ACC112 (cell line): Measurements from ENCODE around the gene DDX20.
A peak's percentile ranks its signal among the peaks of the same experiment; 100 is the strongest.

ENCODE experiments used
- H2AFZ ChIP-seq: fragments of 200-600 bp; sonication (generic); one replicate; pipeline ENCODE4 v1.6.0; 2017; ENCODE audit warnings: antibody characterized with exemption, low read length; ENCODE audit not compliant: unreplicated experiment
- H3K27ac ChIP-seq: fragments of 200-600 bp; sonication (generic); 2 replicates; pipeline ENCODE4 v1.5.1; 2014; ENCODE audit warnings: low read depth, mild to moderate bottlenecking, antibody characterized with exemption, low read length, moderate library complexity
- H3K27me3 ChIP-seq: fragments of 200-600 bp; sonication (generic); 2 replicates; pipeline ENCODE4 v1.6.1; 2014; ENCODE audit warnings: mild to moderate bottlenecking, antibody characterized with exemption, low read length, moderate library complexity, mixed read lengths; ENCODE audit not compliant: insufficient read depth
- H3K36me3 ChIP-seq: fragments of 200-600 bp; sonication (generic); 2 replicates; pipeline ENCODE4 v1.6.1; 2016; ENCODE audit warnings: mild to moderate bottlenecking, antibody characterized with exemption, low read length, moderate library complexity, mixed read lengths; ENCODE audit not compliant: insufficient read depth
- H3K4me1 ChIP-seq: fragments of 200-600 bp; sonication (generic); one replicate; pipeline ENCODE4 v1.6.1; 2016; ENCODE audit warnings: low read length, mixed read lengths; ENCODE audit not compliant: insufficient read depth, unreplicated experiment, control insufficient read depth
- H3K4me3 ChIP-seq: fragments of 200-600 bp; sonication (generic); 2 replicates; pipeline ENCODE4 v1.5.1; 2014; ENCODE audit warnings: mild to moderate bottlenecking, low read depth, low read length
- H3K79me2 ChIP-seq: fragments of 200-600 bp; sonication (generic); one replicate; pipeline ENCODE4 v1.6.0; 2016; ENCODE audit warnings: low read length; ENCODE audit not compliant: control insufficient read depth, unreplicated experiment, insufficient read depth

The DDX20 gene, protein sequence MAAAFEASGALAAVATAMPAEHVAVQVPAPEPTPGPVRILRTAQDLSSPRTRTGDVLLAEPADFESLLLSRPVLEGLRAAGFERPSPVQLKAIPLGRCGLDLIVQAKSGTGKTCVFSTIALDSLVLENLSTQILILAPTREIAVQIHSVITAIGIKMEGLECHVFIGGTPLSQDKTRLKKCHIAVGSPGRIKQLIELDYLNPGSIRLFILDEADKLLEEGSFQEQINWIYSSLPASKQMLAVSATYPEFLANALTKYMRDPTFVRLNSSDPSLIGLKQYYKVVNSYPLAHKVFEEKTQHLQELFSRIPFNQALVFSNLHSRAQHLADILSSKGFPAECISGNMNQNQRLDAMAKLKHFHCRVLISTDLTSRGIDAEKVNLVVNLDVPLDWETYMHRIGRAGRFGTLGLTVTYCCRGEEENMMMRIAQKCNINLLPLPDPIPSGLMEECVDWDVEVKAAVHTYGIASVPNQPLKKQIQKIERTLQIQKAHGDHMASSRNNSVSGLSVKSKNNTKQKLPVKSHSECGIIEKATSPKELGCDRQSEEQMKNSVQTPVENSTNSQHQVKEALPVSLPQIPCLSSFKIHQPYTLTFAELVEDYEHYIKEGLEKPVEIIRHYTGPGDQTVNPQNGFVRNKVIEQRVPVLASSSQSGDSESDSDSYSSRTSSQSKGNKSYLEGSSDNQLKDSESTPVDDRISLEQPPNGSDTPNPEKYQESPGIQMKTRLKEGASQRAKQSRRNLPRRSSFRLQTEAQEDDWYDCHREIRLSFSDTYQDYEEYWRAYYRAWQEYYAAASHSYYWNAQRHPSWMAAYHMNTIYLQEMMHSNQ

DNA sequence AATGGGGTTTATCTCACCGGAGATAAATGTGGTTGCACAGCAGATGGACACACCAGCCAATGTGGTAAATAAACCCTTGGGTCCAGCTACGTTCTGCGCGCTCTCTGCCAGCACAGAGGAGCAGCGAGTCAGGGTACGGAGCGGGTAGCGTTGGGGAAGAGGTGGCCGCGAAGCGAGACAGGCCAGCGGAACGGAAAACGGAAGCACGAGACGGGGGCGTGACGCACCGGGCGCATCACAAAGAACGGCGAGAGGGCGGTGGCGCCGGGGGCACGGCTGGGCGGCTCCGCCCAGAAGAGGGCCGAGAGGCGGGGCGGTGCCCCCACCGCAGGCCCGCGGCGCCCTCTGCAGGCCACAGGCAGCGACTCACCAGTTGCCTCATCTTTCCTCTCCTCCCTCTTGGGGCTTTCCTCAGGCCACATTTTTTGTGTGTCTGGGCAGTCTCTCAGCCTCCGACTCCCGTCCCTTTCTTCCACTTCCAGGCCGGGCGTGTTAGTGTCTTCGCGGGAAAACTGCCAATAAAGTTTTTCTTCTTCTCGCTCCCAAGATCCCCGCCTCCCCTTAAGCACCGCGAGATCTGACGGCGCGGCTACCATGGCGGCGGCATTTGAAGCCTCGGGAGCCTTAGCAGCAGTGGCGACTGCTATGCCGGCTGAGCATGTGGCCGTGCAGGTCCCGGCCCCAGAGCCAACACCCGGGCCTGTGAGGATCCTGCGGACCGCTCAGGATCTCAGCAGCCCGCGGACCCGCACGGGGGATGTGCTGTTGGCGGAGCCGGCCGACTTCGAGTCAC, at the start of gene DDX20:
TSS of gene DDX20 (plus strand) at position 571 of the 793 bp plus-strand sequence. CDS start at position 595, 24 bp downstream.
- peaks cover 20% of the 10 kb centered on the region for H3K4me1 ChIP-seq

DNA sequence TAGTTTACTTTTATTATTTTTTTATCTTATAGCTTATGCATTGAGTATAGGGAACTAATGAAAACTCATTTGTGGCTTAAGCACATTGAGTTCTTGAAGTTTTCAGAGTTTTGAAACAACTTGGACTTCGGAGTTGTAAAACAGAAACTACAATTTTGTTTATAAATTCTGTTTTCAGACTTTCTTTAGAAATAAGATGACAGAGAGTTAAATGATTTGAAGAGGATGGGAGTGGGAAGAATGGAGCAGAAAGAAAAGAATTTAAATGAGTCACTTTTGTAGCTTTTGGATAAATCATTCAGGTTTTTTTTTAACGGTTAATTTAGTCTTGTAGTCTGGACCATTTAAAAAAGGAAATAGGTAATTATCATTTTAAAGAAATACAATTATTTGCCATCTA, 48.8 kb upstream of the DDX20 start:
- H3K27me3 ChIP-seq: no peaks in the 10 kb centered on the region
- H3K4me1 ChIP-seq: peaks cover 38% of the 10 kb centered on the region
- no peaks in the 10 kb centered on the region for H3K79me2 ChIP-seq
- H3K36me3 ChIP-seq: peaks cover 13% of the 10 kb centered on the region; the same call in 1 of the 2 replicates
- H3K27ac ChIP-seq: peak overlapping the region; percentile 45
- no peak overlapping the region for H3K4me3 ChIP-seq
- H2AFZ ChIP-seq: no peak overlapping the region

More for the DNA sequence above, at the start of gene DDX20:
- Histone ChIP-seq H3K36me3 (no peaks in the 10 kb centered on the region; the same call in 1 of the 2 replicates), H3K79me2 (peaks cover 27% of the 10 kb centered on the region), H3K4me3 (peak within 1 kb of the TSS; percentile 92), H3K27ac (peak within 1 kb of the TSS; percentile 84), H3K27me3 (no peaks in the 10 kb centered on the region), H2AFZ (peak within 1 kb of the TSS; percentile 96)

DNA sequence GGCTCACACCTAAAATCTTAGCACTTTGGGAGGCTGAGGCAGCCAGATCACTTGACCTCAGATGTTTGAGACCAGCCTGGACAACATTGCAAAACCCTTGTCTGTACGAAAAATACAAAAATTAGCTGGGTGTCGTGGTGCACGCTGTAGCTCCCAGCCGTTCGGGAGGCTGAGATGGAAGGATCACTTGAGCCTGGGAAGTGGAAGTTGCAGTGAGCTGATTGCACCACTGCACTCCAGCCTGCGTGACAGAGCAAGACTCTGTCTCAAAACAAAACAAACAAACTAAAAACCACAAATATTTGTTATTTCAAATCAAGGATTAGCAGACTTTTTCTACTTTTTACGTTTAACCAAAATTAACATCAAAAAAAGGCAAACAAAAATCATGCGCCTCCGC, 47.8 kb upstream of the DDX20 start:
- peaks cover 13% of the 10 kb centered on the region; the same call in 1 of the 2 replicates for H3K36me3 ChIP-seq
- H2AFZ ChIP-seq: no peak overlapping the region
- H3K4me3 ChIP-seq: no peak overlapping the region
- H3K79me2 ChIP-seq: no peaks in the 10 kb centered on the region
- no peaks in the 10 kb centered on the region for H3K27me3 ChIP-seq
- peaks cover 38% of the 10 kb centered on the region for H3K4me1 ChIP-seq
- H3K27ac ChIP-seq: peak overlapping the region; percentile 61

DNA sequence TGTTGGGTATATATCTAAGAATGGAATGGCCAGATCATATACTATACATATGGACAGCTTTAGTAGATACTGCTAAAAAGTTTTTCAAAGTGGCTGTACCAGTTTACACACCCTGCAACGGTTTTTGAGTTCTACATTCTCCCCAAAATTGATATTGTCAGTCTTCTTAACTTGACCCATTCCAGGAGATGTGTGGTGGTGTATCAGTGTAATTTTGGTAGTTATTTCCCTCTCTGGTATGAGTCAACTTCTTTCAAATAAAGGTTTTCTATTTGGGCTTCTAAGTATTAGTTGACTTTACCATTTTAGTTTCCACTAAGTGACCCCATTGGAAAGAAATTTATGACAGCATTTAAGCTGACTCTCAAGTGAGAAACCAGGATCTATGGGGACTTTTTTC, 45.7 kb upstream of the DDX20 start:
- peaks cover 38% of the 10 kb centered on the region for H3K4me1 ChIP-seq
- H3K36me3 ChIP-seq: peaks cover 11% of the 10 kb centered on the region; the same call in 1 of the 2 replicates

DNA sequence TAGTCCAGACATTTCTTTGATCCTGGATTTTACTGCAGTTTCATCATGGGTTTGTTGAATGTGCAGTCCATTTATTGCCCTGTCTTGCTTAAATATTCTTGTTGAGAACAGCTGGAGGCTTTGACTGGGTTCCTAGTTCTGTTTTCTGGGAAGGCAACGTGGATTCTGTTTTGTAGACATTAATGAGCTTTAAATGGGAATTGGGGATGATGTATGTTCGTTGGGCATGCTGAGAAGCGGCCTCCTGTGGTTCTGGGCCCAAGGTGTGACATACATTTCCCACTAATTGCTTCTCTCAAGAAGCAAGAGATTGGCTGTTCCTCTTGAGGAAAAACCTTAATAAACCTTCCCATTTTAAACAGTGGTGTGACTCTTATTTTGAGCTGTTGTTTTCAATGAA, 39.4 kb upstream of the DDX20 start:
- Histone ChIP-seq H3K79me2 (no peaks in the 10 kb centered on the region), H3K4me1 (peaks cover 15% of the 10 kb centered on the region), H3K27ac (no peak overlapping the region), H3K27me3 (no peaks in the 10 kb centered on the region), H3K4me3 (no peak overlapping the region), H3K36me3 (no peaks in the 10 kb centered on the region), H2AFZ (no peak overlapping the region)

More for the DNA sequence above, 45.7 kb upstream of the DDX20 start:
- no peaks in the 10 kb centered on the region for H3K79me2 ChIP-seq
- H2AFZ ChIP-seq: no peak overlapping the region
- H3K4me3 ChIP-seq: no peak overlapping the region
- no peaks in the 10 kb centered on the region for H3K27me3 ChIP-seq
- H3K27ac ChIP-seq: no peak overlapping the region

DNA sequence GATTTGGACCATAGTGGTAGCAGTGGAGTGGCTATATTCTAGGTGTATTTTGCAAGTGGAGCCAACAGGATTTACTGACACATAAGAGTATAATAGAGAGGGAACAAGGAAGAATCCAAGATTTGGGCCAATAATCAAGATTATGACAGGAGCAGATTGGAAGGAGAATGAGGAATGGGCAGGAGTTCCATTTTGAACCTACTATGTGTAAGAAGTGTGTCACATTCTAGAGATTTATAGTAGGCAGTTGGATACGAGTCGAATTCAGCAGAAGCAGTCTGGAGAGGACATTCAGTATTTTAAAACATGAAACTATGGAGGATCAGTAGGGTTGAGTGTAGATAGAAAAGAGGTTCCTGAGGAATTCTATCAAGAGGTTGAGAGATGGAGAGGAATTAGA, 38.3 kb upstream of the DDX20 start:
- H3K79me2 ChIP-seq: no peaks in the 10 kb centered on the region

DNA sequence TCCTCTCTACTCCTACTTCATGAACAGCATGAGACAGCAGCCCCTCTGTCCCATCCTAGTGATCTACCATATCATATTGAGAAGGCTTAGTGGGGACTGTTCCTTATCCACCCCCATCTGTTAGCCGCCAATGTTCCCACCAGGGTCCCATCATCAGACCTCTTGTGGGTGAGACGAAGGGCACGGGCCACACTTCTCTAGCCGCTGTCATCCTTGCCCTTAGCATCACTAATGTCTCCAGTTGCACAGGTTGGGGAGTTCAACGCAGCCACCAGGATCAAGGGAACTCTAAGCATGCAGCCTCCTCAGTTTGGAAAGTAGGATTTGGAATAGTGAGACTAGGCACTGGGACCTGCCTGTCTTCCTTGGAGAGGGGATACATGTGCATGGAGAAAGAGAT, 36.6 kb upstream of the DDX20 start:
- Histone ChIP-seq H3K27ac (no peak overlapping the region), H3K4me3 (no peak overlapping the region), H3K27me3 (no peaks in the 10 kb centered on the region), H3K79me2 (no peaks in the 10 kb centered on the region), H3K36me3 (no peaks in the 10 kb centered on the region), H3K4me1 (peaks cover 28% of the 10 kb centered on the region), H2AFZ (no peak overlapping the region)

More for the DNA sequence above, 38.3 kb upstream of the DDX20 start:
- Histone ChIP-seq H3K27me3 (no peaks in the 10 kb centered on the region), H2AFZ (no peak overlapping the region), H3K36me3 (no peaks in the 10 kb centered on the region), H3K27ac (no peak overlapping the region), H3K4me3 (no peak overlapping the region), H3K4me1 (peaks cover 26% of the 10 kb centered on the region)

DNA sequence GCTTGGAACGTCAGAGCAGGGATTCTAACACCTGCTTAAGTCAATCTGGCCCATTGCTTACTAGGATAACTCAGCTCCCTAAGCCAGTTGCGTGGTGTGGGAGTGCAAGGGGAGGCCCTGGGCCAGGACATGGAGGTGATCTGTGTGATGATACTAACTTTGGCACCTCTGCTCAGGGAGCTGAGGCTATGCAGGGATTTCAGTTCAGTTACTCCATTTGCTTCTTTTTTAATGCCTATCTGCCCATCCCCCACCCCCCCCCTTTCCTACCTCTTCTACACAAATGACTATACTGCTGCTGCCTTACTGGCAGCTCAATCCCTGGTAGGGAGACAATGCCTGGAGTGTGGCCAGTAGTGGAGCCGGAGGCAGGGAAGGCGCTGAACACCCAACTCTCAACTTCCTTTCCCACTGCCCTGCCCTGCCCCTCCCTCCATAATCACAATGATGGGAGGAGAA, 36.0 kb upstream of the DDX20 start:
- Histone ChIP-seq H3K27me3 (no peaks in the 10 kb centered on the region), H2AFZ (no peak overlapping the region), H3K79me2 (no peaks in the 10 kb centered on the region), H3K36me3 (no peaks in the 10 kb centered on the region), H3K4me1 (peaks cover 28% of the 10 kb centered on the region), H3K4me3 (no peak overlapping the region), H3K27ac (no peak overlapping the region)

DNA sequence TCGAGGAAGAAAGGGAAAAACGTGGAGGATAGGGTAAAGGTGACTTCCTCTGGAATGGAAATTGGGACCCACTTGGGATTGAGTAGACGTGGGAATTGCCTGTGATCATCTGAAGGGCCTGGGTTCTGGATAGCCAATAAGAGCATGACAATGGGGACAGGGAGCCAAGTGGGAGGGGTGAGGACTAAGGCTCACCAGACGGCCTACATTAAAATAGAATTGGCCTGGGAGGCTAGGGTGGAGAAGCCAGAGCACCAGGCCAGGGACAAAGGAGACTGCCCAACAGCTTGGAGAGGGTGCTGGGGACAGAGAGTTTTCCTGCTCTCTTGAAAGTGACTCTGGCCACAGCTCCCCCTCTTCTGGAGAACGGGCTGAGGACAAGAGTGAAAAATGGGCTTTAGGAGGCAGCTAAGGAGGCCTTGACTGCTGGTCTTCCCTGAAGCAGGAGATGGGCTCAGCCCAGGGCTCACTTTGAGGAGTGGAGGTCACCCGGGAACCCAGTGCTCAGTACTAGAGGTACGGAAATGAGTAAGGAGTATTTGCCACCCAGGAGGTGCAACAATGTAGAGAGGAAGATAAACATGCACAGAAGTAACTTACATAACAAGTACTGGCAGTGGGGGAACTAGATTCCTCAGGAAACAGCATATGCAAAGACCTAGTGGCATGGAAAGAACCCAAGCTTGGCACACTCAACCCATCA, 35.3 kb upstream of the DDX20 start:
- Histone ChIP-seq H3K4me3 (no peak overlapping the region), H3K4me1 (peaks cover 28% of the 10 kb centered on the region), H2AFZ (no peak overlapping the region), H3K36me3 (no peaks in the 10 kb centered on the region), H3K27ac (peak overlapping the region; percentile 65; the same call in 1 of the 2 replicates), H3K79me2 (no peaks in the 10 kb centered on the region), H3K27me3 (no peaks in the 10 kb centered on the region)
